Body of pancreas (tissue), 4 donors: ENCODE measurements around the gene CAPN14.

Experiments used
- POLR2A ChIP-seq, 3 donors: fragments of 450-650 bp; IDR thresholded peaks; one replicate each; pipeline ENCODE4 v1.6.1; 2016; ENCODE audit warnings: antibody characterized with exemption in 3 of 3, mild to moderate bottlenecking in 2 of 3
- TF ChIP-seq, protein P1 (sequence below), 7 experiments: fragments of 450-650 bp in 4 of 7; fragments of 200-600 bp in 3 of 7; sonication (generic) in 3 of 7; IDR thresholded peaks; one replicate each; pipeline ENCODE4 v1.5.1; 2016 to 2019; ENCODE audit warnings: antibody characterized with exemption in 7 of 7

DNA sequence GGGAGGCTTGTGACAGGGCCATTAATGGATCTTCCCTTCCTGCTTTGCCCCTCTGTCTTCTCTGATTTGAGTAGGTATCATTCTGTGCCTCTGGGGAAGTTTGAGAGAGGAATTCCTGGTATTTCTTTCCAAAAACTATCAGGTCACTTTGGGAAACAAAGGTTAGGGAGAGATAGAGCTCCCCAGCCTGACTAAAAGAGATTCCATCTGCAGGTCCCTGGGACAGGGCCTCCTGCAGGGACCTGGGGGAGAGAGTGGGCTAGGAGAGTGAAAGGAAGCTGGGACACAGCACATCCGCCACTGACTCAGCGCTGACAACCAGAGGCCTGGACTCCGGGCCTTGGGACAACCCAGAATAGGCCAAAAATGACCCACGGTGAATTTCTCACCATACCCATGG, 85.4 kb downstream of the CAPN14 start:
- TF ChIP-seq, protein P1, sequence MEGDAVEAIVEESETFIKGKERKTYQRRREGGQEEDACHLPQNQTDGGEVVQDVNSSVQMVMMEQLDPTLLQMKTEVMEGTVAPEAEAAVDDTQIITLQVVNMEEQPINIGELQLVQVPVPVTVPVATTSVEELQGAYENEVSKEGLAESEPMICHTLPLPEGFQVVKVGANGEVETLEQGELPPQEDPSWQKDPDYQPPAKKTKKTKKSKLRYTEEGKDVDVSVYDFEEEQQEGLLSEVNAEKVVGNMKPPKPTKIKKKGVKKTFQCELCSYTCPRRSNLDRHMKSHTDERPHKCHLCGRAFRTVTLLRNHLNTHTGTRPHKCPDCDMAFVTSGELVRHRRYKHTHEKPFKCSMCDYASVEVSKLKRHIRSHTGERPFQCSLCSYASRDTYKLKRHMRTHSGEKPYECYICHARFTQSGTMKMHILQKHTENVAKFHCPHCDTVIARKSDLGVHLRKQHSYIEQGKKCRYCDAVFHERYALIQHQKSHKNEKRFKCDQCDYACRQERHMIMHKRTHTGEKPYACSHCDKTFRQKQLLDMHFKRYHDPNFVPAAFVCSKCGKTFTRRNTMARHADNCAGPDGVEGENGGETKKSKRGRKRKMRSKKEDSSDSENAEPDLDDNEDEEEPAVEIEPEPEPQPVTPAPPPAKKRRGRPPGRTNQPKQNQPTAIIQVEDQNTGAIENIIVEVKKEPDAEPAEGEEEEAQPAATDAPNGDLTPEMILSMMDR (IDR thresholded peaks at IDR 0.05) = no peak
- no peak for TF ChIP-seq POLR2A (IDR thresholded peaks at IDR 0.05)
